SK-N-SH (cell line): ENCODE results near the gene DDX4. TPM values are rescaled to one million over a fixed set of nuclear protein-coding genes. Genes with fewer than 3 reads are reported as not detected.

Source experiments
- CTCF ChIA-PET: fragments of 300-600, 350-600 bp; formaldehyde crosslinking; extraction: SDS; loops from one replicate; lab custom pipeline; 2021; lab: Yijun Ruan, JAX
- POLR2A ChIA-PET: fragments of 350-600 bp; sonication (Branson Sonifier 250); formaldehyde crosslinking; extraction: SDS; loops from one replicate; lab custom pipeline; 2020; ENCODE audit warnings: antibody characterized with exemption, inconsistent platforms; lab: Yijun Ruan, JAX
- DNase-seq: peaks from one replicate; pipeline ENCODE4 v3.0.0; 2012
- H2AFZ ChIP-seq: fragments of 200-600 bp; sonication (generic); 2 replicates; pipeline ENCODE4 v1.8.1; 2016; ENCODE audit warnings: antibody characterized with exemption, mild to moderate bottlenecking, low read depth
- H3F3A ChIP-seq: fragments of 200-600 bp; sonication (generic); replicated peaks from 2 replicates; pipeline ENCODE3; 2016; ENCODE audit warnings: antibody characterized with exemption, mild to moderate bottlenecking; ENCODE audit not compliant: insufficient read depth
- H3K27ac ChIP-seq, 2 experiments: fragments of 200-500 bp in 1 of 2; fragments of 200-600 bp in 1 of 2; sonication (Bioruptor generic) in 1 of 2; sonication (generic), shearing (Covaris generic) in 1 of 2; 2 replicates each; pipeline versions ENCODE4 v1.5.1 to v1.6.1; 2014 to 2016; ENCODE audit warnings: low read depth in 2 of 2, inconsistent platforms in 1 of 2, low read length in 1 of 2, mild to moderate bottlenecking in 1 of 2, mixed read lengths in 1 of 2
- H3K27me3 ChIP-seq: fragments of 200-600 bp; sonication (generic), shearing (Covaris generic); 2 replicates; pipeline ENCODE4 v1.6.1; 2016; ENCODE audit warnings: mixed run types; ENCODE audit not compliant: insufficient read depth
- H3K36me3 ChIP-seq, 2 experiments: fragments of 200-500 bp in 1 of 2; fragments of 200-600 bp in 1 of 2; sonication (Bioruptor generic) in 1 of 2; sonication (generic) in 1 of 2; replicated peaks in 1 of 2; 2 replicates each; pipeline versions ENCODE3 to v1.5.1; 2014 to 2016; ENCODE audit warnings: low read length in 1 of 2, mild to moderate bottlenecking in 1 of 2; ENCODE audit not compliant: insufficient read depth in 2 of 2, control insufficient read depth in 1 of 2
- H3K4me1 ChIP-seq, 2 experiments: fragments of 200-500 bp in 1 of 2; fragments of 200-600 bp in 1 of 2; sonication (Bioruptor generic) in 1 of 2; sonication (generic), shearing (Covaris generic) in 1 of 2; 2 replicates each; pipeline versions ENCODE4 v1.5.1 to v1.6.1; 2014 to 2016; ENCODE audit warnings: low read depth in 1 of 2, low read length in 1 of 2, mixed run types in 1 of 2; ENCODE audit not compliant: insufficient read depth in 2 of 2, control insufficient read depth in 1 of 2
- H3K4me2 ChIP-seq: fragments of 200-600 bp; sonication (generic), shearing (Covaris generic); 2 replicates; pipeline ENCODE4 v1.6.1; 2017; ENCODE audit warnings: mixed run types
- H3K4me3 ChIP-seq, 2 experiments: fragments of 200-500 bp in 1 of 2; fragments of 200-600 bp in 1 of 2; sonication (Bioruptor generic) in 1 of 2; sonication (generic), shearing (Covaris generic) in 1 of 2; 2 replicates each; pipeline versions ENCODE4 v1.5.1 to v1.8.1; 2014 to 2016; ENCODE audit warnings: low read depth in 2 of 2, inconsistent platforms in 1 of 2, low read length in 1 of 2, mild to moderate bottlenecking in 1 of 2, mixed read lengths in 1 of 2, moderate library complexity in 1 of 2
- H3K79me2 ChIP-seq: fragments of 200-600 bp; sonication (generic); 2 replicates; pipeline ENCODE4 v1.8.1; 2017; ENCODE audit warnings: mild to moderate bottlenecking; ENCODE audit not compliant: insufficient read depth
- H3K9ac ChIP-seq: fragments of 200-600 bp; sonication (generic); 2 replicates; pipeline ENCODE4 v1.6.1; 2017; ENCODE audit warnings: mixed run types
- H3K9me2 ChIP-seq: fragments of 200-600 bp; sonication (generic); 2 replicates; pipeline ENCODE4 v1.6.1; 2017; ENCODE audit warnings: mixed run types
- H3K9me3 ChIP-seq: fragments of 200-600 bp; sonication (generic); 2 replicates; pipeline ENCODE4 v1.6.1; 2017; ENCODE audit warnings: mixed run types, mild to moderate bottlenecking, moderate library complexity
- H4K20me1 ChIP-seq: fragments of 200-600 bp; sonication (generic); 2 replicates; pipeline ENCODE4 v1.6.1; 2017; ENCODE audit warnings: mild to moderate bottlenecking, mixed run types; ENCODE audit not compliant: insufficient read depth
- EZH2phosphoT487 ChIP-seq: fragments of 200-600 bp; sonication (generic); IDR thresholded peaks from 2 replicates; pipeline ENCODE4 v1.6.1; 2017; ENCODE audit warnings: low read depth, mixed run types, mild to moderate bottlenecking, antibody characterized with exemption, moderate library complexity, borderline replicate concordance
- FOSL2 ChIP-seq: IDR thresholded peaks from 2 replicates; pipeline ENCODE4 v1.4.0; 2012; ENCODE audit warnings: low read depth, mild to moderate bottlenecking, moderate library complexity, borderline replicate concordance
- FOXJ3 ChIP-seq: sonication (generic); formaldehyde crosslinking; IDR thresholded peaks from 2 replicates; pipeline ENCODE4 v1.5.1; 2020; ENCODE audit warnings: mild to moderate bottlenecking, missing genetic modification reagents
- GABPA ChIP-seq: IDR thresholded peaks from 2 replicates; pipeline ENCODE4 v1.4.0; 2012; ENCODE audit warnings: low read depth, mild to moderate bottlenecking
- MAX ChIP-seq: IDR thresholded peaks from 2 replicates; pipeline ENCODE4 v1.4.0; 2012; ENCODE audit warnings: low read depth
- MEF2A ChIP-seq: IDR thresholded peaks from 2 replicates; pipeline ENCODE4 v1.4.0; 2012; ENCODE audit warnings: low read depth, borderline replicate concordance
- NFIC ChIP-seq: IDR thresholded peaks from 2 replicates; pipeline ENCODE4 v1.4.0; 2012; ENCODE audit warnings: borderline replicate concordance
- NRF1 ChIP-seq: IDR thresholded peaks from 2 replicates; pipeline ENCODE4 v1.6.1; 2012; ENCODE audit warnings: low read depth, mild to moderate bottlenecking, low read length
- PBX3 ChIP-seq: IDR thresholded peaks from 2 replicates; pipeline ENCODE4; 2012
- POLR2AphosphoS5 ChIP-seq: IDR thresholded peaks from 2 replicates; pipeline ENCODE4 v1.6.1; 2012; ENCODE audit warnings: low read depth, low read length
- RCOR1 ChIP-seq: fragments of 150-350 bp; IDR thresholded peaks from 2 replicates; pipeline ENCODE4 v1.6.1; 2017; ENCODE audit warnings: antibody characterized with exemption, low read length
- RFX5 ChIP-seq: IDR thresholded peaks from 2 replicates; pipeline ENCODE4 v1.6.1; 2012; ENCODE audit warnings: mild to moderate bottlenecking, improper control_type of control experiment, low read length
- RXRA ChIP-seq: IDR thresholded peaks from 2 replicates; pipeline ENCODE4 v1.4.0; 2012; ENCODE audit warnings: low read depth, mild to moderate bottlenecking, borderline replicate concordance
- SIN3A ChIP-seq: IDR thresholded peaks from 2 replicates; pipeline ENCODE4 v1.6.1; 2012; ENCODE audit warnings: low read depth, mild to moderate bottlenecking, low read length, moderate library complexity, borderline replicate concordance
- SMC3 ChIP-seq: IDR thresholded peaks from 2 replicates; pipeline ENCODE4 v1.6.1; 2012; ENCODE audit warnings: low read depth, low read length, improper control_type of control experiment
- TCF12 ChIP-seq: IDR thresholded peaks from 2 replicates; pipeline ENCODE4 v1.4.0; 2012
- USF2 ChIP-seq: fragments of 150-350 bp; IDR thresholded peaks from 2 replicates; pipeline ENCODE4 v1.6.1; 2017; ENCODE audit warnings: antibody characterized with exemption, low read length, low read depth, borderline replicate concordance
- YY1 ChIP-seq: IDR thresholded peaks from 2 replicates; pipeline ENCODE4 v1.4.0; 2012; ENCODE audit warnings: low read depth, mild to moderate bottlenecking
- WGBS: methylation state at CpG from one replicate; pipeline ENCODE4 v1.1.6; 2017; ENCODE audit warnings: low lambda C conversion rate; 5-methylcytosine and 5-hydroxymethylcytosine counted together
- polyA plus RNA-seq, 3 experiments: library from polyadenylated mRNA; depleted of rRNA; stranded (reverse); fragments of >200 nt; gene quantifications; 2 replicates each; pipeline ENCODE4 v1.2.3, GENCODE V29; 2012

The DDX4 gene
- polyA plus RNA-seq, 1 of the 3 experiments (the other 2 are of a cell fraction): not detected

DNA sequence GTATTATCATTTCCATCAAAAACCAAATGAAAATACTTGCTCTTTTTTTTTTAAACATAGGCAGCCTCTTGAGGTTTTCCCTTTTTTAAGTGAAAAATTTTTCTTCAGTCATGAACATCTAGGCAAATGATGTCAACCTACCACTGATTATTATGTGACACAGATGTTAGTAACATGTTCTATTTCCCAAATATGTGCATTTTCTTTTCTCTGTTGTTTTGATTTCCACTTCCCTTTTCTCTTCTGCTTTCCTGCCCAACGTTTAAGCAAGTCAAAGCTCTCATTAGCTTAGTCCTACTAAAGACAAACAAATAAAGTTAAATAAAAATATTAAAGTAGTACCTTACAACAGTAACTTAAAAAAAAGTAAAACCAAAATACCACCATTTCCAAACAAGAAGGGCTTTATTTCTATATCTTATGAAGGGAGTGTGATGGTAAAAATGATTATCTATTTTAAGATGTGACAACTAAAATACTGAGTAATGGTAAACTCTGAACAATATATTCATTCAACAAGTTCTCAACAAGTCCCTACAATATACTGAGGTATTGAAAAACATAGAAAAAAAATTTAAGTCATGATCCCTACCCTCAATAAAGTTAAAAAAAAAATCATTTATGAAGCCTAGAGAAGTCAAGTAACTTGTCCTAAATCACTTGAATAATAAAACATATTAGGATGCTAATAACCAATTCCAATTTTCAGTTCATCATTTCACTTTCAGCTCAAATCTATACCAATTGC is 35.1 kb upstream of the DDX4 start:
- H3K79me2 ChIP-seq: no peaks in the 10 kb centered on the region
- no peak overlapping the region for H3K27ac ChIP-seq
- H3K36me3 ChIP-seq: peaks cover 24 to 28% of the 10 kb centered on the region in 2 experiments
- no peak overlapping the region for H3K4me2 ChIP-seq
- 29% methylated on average over 1 of the region's 1 CpG for WGBS
- TF ChIP-seq MAX: no peak
- TF ChIP-seq NRF1: no peak
- no peak for TF ChIP-seq PBX3
- no peak for TF ChIP-seq NFIC
- TF ChIP-seq MEF2A: no peak
- TF ChIP-seq GABPA: no peak
- no peak for TF ChIP-seq FOSL2
- no peak for TF ChIP-seq RCOR1
- TF ChIP-seq YY1: no peak
- no peak for TF ChIP-seq SIN3A
- no peak for TF ChIP-seq USF2
- TF ChIP-seq POLR2AphosphoS5: no peak
- TF ChIP-seq FOXJ3 (CRISPR knock-in tag): no peak
- TF ChIP-seq SMC3: no peak
- no peak for TF ChIP-seq EZH2phosphoT487
- no peak for TF ChIP-seq RXRA
- no peak for TF ChIP-seq RFX5
- no peak for TF ChIP-seq TCF12
- POLR2A ChIA-PET: no interaction called here
- no peaks in the 10 kb centered on the region for H3K27me3 ChIP-seq
- no peak overlapping the region for H2AFZ ChIP-seq
- no peaks in the 10 kb centered on the region for H3K4me1 ChIP-seq
- no peaks in the 10 kb centered on the region for H4K20me1 ChIP-seq
- DNase-seq: no peak
- H3K9ac ChIP-seq: no peak overlapping the region
- H3K9me3 ChIP-seq: no peaks in the 10 kb centered on the region
- peaks cover under 1% of the 10 kb centered on the region for H3F3A ChIP-seq
- CTCF ChIA-PET: interaction anchor here (0.9 to 1.6 kb wide), 2 partner anchors 11 to 378 kb away, joined by 3 to 4 read pairs; no protein-coding TSS in a partner anchor
- H3K4me3 ChIP-seq: no peak overlapping the region
- no peaks in the 10 kb centered on the region; the same call in 1 of the 2 replicates for H3K9me2 ChIP-seq

GRCh38 chr5:55706230-55706629 is 31.6 kb upstream of the DDX4 start:
- Histone ChIP-seq H3F3A (no peaks in the 10 kb centered on the region), H3K36me3 (peaks cover 12 to 31% of the 10 kb centered on the region in 2 experiments), H3K4me3 (no peak overlapping the region), H3K9me2 (no peaks in the 10 kb centered on the region; the same call in 1 of the 2 replicates), H4K20me1 (no peaks in the 10 kb centered on the region), H2AFZ (no peak overlapping the region), H3K9ac (no peak overlapping the region), H3K79me2 (peaks cover 4% of the 10 kb centered on the region), H3K9me3 (no peaks in the 10 kb centered on the region), H3K4me2 (no peak overlapping the region), H3K27me3 (no peaks in the 10 kb centered on the region), H3K4me1 (peaks cover 3 to 5% of the 10 kb centered on the region in 2 experiments; a peak in 1 of 4 replicates), H3K27ac (no peak overlapping the region)
- no peak for DNase-seq
- no peak for TF ChIP-seq RXRA
- CTCF ChIA-PET: interaction anchor here (1.2 kb wide), 1 partner anchor 363 kb away, joined by 3 read pairs; no protein-coding TSS in a partner anchor
- POLR2A ChIA-PET: no interaction called here
